ENCODE measurements around the gene MAP3K1. TPM values are rescaled to one million over a fixed set of nuclear protein-coding genes. Genes with fewer than 3 reads are reported as not detected.
A peak's percentile ranks its signal among the peaks of the same experiment; 100 is the strongest.

Gene MAP3K1
- total and polyA plus RNA-seq, 2 experiments from 2014 or later = 9.5 to 14.4 TPM

DNA sequence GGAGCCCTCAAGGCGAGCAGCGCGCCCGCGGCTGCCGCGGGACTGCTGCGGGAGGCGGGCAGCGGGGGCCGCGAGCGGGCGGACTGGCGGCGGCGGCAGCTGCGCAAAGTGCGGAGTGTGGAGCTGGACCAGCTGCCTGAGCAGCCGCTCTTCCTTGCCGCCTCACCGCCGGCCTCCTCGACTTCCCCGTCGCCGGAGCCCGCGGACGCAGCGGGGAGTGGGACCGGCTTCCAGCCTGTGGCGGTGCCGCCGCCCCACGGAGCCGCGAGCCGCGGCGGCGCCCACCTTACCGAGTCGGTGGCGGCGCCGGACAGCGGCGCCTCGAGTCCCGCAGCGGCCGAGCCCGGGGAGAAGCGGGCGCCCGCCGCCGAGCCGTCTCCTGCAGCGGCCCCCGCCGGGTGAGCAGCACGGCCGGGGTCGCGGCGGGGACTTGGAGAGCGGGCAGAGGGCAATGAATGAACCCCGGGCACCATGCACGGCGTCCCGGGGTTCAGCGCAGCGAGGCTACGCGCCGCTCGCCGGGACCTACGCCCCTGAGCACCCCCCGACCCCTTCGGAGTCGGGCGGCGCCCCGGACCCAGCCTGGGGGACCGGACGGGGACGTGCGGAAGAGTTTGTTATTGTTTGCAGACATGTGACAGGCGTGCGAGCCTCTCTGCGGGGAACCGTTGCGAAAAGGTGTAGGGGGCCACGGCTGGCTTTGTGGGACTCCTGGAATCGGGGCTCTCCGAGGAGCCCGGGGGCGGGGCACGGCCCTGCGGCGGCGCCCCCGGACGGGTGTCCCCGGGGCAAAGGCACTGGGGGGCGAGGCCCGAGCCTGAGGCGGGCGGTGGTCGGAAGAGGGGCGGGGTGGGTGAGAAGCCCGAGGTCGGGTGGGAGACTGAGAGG lies 553 bp downstream of the MAP3K1 start (continued):
- TF ChIP-seq, protein P1, sequence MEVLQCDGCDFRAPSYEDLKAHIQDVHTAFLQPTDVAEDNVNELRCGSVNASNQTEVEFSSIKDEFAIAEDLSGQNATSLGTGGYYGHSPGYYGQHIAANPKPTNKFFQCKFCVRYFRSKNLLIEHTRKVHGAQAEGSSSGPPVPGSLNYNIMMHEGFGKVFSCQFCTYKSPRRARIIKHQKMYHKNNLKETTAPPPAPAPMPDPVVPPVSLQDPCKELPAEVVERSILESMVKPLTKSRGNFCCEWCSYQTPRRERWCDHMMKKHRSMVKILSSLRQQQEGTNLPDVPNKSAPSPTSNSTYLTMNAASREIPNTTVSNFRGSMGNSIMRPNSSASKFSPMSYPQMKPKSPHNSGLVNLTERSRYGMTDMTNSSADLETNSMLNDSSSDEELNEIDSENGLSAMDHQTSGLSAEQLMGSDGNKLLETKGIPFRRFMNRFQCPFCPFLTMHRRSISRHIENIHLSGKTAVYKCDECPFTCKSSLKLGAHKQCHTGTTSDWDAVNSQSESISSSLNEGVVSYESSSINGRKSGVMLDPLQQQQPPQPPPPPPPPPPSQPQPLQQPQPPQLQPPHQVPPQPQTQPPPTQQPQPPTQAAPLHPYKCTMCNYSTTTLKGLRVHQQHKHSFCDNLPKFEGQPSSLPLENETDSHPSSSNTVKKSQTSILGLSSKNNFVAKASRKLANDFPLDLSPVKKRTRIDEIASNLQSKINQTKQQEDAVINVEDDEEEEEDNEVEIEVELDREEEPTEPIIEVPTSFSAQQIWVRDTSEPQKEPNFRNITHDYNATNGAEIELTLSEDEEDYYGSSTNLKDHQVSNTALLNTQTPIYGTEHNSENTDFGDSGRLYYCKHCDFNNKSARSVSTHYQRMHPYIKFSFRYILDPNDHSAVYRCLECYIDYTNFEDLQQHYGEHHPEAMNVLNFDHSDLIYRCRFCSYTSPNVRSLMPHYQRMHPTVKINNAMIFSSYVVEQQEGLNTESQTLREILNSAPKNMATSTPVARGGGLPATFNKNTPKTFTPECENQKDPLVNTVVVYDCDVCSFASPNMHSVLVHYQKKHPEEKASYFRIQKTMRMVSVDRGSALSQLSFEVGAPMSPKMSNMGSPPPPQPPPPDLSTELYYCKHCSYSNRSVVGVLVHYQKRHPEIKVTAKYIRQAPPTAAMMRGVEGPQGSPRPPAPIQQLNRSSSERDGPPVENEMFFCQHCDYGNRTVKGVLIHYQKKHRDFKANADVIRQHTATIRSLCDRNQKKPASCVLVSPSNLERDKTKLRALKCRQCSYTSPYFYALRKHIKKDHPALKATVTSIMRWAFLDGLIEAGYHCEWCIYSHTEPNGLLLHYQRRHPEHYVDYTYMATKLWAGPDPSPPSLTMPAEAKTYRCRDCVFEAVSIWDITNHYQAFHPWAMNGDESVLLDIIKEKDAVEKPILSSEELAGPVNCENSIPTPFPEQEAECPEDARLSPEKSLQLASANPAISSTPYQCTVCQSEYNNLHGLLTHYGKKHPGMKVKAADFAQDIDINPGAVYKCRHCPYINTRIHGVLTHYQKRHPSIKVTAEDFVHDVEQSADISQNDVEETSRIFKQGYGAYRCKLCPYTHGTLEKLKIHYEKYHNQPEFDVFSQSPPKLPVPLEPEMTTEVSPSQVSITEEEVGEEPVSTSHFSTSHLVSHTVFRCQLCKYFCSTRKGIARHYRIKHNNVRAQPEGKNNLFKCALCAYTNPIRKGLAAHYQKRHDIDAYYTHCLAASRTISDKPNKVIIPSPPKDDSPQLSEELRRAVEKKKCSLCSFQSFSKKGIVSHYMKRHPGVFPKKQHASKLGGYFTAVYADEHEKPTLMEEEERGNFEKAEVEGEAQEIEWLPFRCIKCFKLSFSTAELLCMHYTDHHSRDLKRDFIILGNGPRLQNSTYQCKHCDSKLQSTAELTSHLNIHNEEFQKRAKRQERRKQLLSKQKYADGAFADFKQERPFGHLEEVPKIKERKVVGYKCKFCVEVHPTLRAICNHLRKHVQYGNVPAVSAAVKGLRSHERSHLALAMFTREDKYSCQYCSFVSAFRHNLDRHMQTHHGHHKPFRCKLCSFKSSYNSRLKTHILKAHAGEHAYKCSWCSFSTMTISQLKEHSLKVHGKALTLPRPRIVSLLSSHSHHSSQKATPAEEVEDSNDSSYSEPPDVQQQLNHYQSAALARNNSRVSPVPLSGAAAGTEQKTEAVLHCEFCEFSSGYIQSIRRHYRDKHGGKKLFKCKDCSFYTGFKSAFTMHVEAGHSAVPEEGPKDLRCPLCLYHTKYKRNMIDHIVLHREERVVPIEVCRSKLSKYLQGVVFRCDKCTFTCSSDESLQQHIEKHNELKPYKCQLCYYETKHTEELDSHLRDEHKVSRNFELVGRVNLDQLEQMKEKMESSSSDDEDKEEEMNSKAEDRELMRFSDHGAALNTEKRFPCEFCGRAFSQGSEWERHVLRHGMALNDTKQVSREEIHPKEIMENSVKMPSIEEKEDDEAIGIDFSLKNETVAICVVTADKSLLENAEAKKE (CRISPR knock-in tag; IDR thresholded peaks at IDR 0.05) = no peak
- no peak for TF ChIP-seq ETS1 (IDR thresholded peaks at IDR 0.05)
- no peak for TF ChIP-seq CREB1 (CRISPR knock-in tag; IDR thresholded peaks at IDR 0.05; ENCODE audit: low read depth)
- no peak for TF ChIP-seq POLR2AphosphoS5 (IDR thresholded peaks at IDR 0.05; ENCODE audit: low read depth)
- TF ChIP-seq EZH2 (IDR thresholded peaks at IDR 0.05; ENCODE audit: low read depth, unreplicated experiment) = no peak

- Histone ChIP-seq H3K79me2 (replicated peaks; ENCODE audit: insufficient read depth) (peaks cover 44% of the 10 kb centered on the region), H3K4me2 (peak overlapping the region; percentile 98), H3K9me2 (ENCODE audit: insufficient read depth) (no peaks in the 10 kb centered on the region), H3F3A (replicated peaks; ENCODE audit: low read depth) (peaks cover 5% of the 10 kb centered on the region), H3K27me3 (ENCODE audit: insufficient read depth) (peaks cover 36% of the 10 kb centered on the region), H3K4me3 (peak overlapping the region; percentile 91), H3K36me3 (ENCODE audit: insufficient read depth) (no peaks in the 10 kb centered on the region), H2AFZ (0 out of 2 replicates have a peak overlapping the region, but pooled peaks have one; percentile 49), H4K20me1 (replicated peaks; ENCODE audit: insufficient read depth) (0 out of 2 replicates have a peak, but pooled peaks cover 7% of the 10 kb centered on the region), H3K4me1 (ENCODE audit: insufficient read depth) (peaks cover 38% of the 10 kb centered on the region), H3K27ac (ENCODE audit: low read depth) (no peak overlapping the region)
- Mint-ChIP-seq H3K27ac (no peak overlapping the region), H3K4me1 (peaks cover 47% of the 10 kb centered on the region), H3K4me3 (peak overlapping the region; percentile 77), H3K27me3 (ENCODE audit: insufficient read depth, low read depth, poor library complexity) (peaks cover 8% of the 10 kb centered on the region), H3K36me3 (ENCODE audit: low read depth) (no peaks in the 10 kb centered on the region), H3K9me3 (no peaks in the 10 kb centered on the region)
- peak; percentile 89 for DNase-seq (ENCODE audit: low spot score)
- no peak for TF ChIP-seq STAT1 (IDR thresholded peaks at IDR 0.05; ENCODE audit: unreplicated experiment)
- no peak for TF ChIP-seq EZH2phosphoT487 (IDR thresholded peaks at IDR 0.05; ENCODE audit: unreplicated experiment)
- TF ChIP-seq, protein P2, sequence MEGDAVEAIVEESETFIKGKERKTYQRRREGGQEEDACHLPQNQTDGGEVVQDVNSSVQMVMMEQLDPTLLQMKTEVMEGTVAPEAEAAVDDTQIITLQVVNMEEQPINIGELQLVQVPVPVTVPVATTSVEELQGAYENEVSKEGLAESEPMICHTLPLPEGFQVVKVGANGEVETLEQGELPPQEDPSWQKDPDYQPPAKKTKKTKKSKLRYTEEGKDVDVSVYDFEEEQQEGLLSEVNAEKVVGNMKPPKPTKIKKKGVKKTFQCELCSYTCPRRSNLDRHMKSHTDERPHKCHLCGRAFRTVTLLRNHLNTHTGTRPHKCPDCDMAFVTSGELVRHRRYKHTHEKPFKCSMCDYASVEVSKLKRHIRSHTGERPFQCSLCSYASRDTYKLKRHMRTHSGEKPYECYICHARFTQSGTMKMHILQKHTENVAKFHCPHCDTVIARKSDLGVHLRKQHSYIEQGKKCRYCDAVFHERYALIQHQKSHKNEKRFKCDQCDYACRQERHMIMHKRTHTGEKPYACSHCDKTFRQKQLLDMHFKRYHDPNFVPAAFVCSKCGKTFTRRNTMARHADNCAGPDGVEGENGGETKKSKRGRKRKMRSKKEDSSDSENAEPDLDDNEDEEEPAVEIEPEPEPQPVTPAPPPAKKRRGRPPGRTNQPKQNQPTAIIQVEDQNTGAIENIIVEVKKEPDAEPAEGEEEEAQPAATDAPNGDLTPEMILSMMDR (conservative IDR thresholded peaks at IDR 0.05; ENCODE audit: low read depth in 2 of 2) = 0 out of 4 replicates have a peak, but pooled peaks of 1 of the 2 experiments have one; percentile 0
- no peak for TF ChIP-seq JUNB (IDR thresholded peaks at IDR 0.05; ENCODE audit: unreplicated experiment)
- TF ChIP-seq ZNF331 (CRISPR knock-in tag; IDR thresholded peaks at IDR 0.05; ENCODE audit: low read depth) = no peak
- no peak for TF ChIP-seq ETS1 (IDR thresholded peaks at IDR 0.05)
- TF ChIP-seq POLR2AphosphoS5 (IDR thresholded peaks at IDR 0.05; ENCODE audit: low read depth) = no peak
- 0 out of 2 replicates have a peak, but pooled peaks have one; percentile 26 for TF ChIP-seq NANOG (IDR thresholded peaks at IDR 0.05; ENCODE audit: borderline replicate concordance)
- TF ChIP-seq CREB1 (CRISPR knock-in tag; IDR thresholded peaks at IDR 0.05; ENCODE audit: low read depth) = no peak
- peak; percentile 66 for ATAC-seq
These were observed 1.3 kb downstream of the MAP3K1 start for GRCh38 chr5:56816546-56817081.

Measured in GM23338 (cell line).